D721Med (cell line): ENCODE data around the gene TFDP1.

Experiments
- DNase-seq: peaks from one replicate; pipeline ENCODE4 v3.0.0; 2011; ENCODE audit warnings: low spot score; ENCODE audit not compliant: insufficient read length
- FAIRE-seq: peaks from 2 replicates; lab custom pipeline; 2011; peaks lifted over from hg19 to GRCh38; lab: Jason Lieb, UNC
- TF ChIP-seq, protein P1 (sequence below): IDR thresholded peaks from 2 replicates; pipeline ENCODE4 v1.5.1; 2012; ENCODE audit warnings: mild to moderate bottlenecking, control low read depth; ENCODE audit not compliant: insufficient read depth; ENCODE audit errors: missing control alignments

The TFDP1 gene

GRCh38 chr13:113665597-113666328, 81.2 kb downstream of the TFDP1 start:
- TF ChIP-seq, protein P1, sequence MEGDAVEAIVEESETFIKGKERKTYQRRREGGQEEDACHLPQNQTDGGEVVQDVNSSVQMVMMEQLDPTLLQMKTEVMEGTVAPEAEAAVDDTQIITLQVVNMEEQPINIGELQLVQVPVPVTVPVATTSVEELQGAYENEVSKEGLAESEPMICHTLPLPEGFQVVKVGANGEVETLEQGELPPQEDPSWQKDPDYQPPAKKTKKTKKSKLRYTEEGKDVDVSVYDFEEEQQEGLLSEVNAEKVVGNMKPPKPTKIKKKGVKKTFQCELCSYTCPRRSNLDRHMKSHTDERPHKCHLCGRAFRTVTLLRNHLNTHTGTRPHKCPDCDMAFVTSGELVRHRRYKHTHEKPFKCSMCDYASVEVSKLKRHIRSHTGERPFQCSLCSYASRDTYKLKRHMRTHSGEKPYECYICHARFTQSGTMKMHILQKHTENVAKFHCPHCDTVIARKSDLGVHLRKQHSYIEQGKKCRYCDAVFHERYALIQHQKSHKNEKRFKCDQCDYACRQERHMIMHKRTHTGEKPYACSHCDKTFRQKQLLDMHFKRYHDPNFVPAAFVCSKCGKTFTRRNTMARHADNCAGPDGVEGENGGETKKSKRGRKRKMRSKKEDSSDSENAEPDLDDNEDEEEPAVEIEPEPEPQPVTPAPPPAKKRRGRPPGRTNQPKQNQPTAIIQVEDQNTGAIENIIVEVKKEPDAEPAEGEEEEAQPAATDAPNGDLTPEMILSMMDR = no peak
- DNase-seq (no peak), FAIRE-seq (no peak)

DNA sequence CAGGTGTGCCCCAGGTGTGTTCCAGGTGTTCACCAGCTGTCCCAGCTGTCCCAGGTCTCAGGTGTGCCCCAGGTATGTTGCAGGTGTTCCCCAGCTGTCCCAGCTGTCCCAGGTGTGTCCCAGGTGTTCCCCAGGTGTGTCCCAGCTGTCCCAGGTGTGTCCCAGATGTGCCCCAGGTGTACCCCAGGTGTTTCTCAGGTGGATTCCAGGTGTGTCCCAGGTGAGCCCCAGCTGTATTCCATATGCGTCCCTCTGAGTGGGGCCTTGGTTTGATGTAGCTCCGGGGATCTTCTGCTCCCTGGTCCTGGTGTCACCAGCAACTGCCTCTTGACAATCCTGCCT, 81.7 kb downstream of the TFDP1 start:
- TF ChIP-seq, protein P1 = no peak
- FAIRE-seq (no peak), DNase-seq (no peak)

- peak; percentile 60 for DNase-seq
- TF ChIP-seq, protein P1 = no peak
- FAIRE-seq = peak; percentile 66
These were observed 82.6 kb downstream of the TFDP1 start, which contains the start of gene GRK1 for GRCh38 chr13:113666951-113667701. Gene GRK1 (plus strand): TSS chr13:113667219. CDS start chr13:113667387, 168 bp downstream.

GRCh38 chr13:113667771-113668490, 83.4 kb downstream of the TFDP1 start:
- DNase-seq = no peak
- TF ChIP-seq, protein P1 = no peak
- no peak for FAIRE-seq

- TF ChIP-seq, protein P1 = no peak
- DNase-seq (peak; percentile 47), FAIRE-seq (no peak)
These were observed 84.0 kb downstream of the TFDP1 start for GRCh38 chr13:113668491-113668971.

DNA sequence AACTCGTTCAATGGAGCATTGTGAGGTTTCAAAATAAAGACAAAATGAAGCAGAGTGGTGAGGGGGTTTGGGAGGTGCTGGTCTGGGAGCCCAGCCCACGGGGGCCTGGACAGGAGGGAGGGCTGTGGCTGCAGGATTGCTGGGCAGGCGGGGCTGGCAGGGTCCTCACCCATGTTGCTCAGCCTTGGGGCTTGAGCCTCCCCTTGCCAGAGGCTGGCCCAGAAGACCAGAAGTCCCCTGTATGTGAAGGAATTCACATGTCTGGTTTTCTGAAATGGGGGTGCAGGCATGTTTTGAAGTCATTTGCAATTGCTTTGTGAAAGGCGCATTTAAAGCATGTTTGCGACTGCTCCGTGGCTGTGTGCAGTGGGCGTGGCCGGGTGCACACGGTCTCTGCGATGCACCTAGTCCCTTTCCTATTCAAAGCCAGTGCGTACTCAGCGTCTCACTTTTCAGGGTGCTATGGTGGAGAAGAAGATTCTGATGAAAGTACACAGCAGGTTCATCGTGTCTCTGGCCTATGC, 84.7 kb downstream of the TFDP1 start:
- no peak for DNase-seq
- no peak for FAIRE-seq
- TF ChIP-seq, protein P1 = no peak
